Keratinocyte (primary cell): ENCODE results near the gene SLC7A7. TPM values are rescaled to one million over a fixed set of nuclear protein-coding genes. Genes with fewer than 3 reads are reported as not detected.

Source experiments
- DNase-seq: peaks from one replicate; pipeline ENCODE4 v3.0.0-alpha.2; 2011; ENCODE audit warnings: low read depth, missing footprints, low spot score
- FAIRE-seq: peaks from 2 replicates; lab custom pipeline; 2011; peaks lifted over from hg19 to GRCh38; lab: Jason Lieb, UNC
- H2AFZ ChIP-seq: 2 replicates; pipeline ENCODE4 v1.6.0; 2012; ENCODE audit warnings: low read length, control low read depth, inconsistent platforms; ENCODE audit not compliant: control insufficient read depth
- H3K27ac ChIP-seq: 2 replicates; pipeline ENCODE4 v1.5.1; 2011; ENCODE audit warnings: low read length; ENCODE audit not compliant: control insufficient read depth, insufficient read depth
- H3K27me3 ChIP-seq: 3 replicates; pipeline ENCODE4 v1.6.0; 2011; ENCODE audit warnings: low read length; ENCODE audit not compliant: control insufficient read depth, insufficient read depth; ENCODE audit errors: extremely low read depth
- H3K36me3 ChIP-seq, 2 experiments: 2 replicates in 1 of 2; 3 replicates in 1 of 2; pipeline ENCODE4 v1.5.1; 2011; ENCODE audit warnings: low read length in 2 of 2, mild to moderate bottlenecking in 1 of 2; ENCODE audit not compliant: control insufficient read depth in 2 of 2, insufficient read depth in 2 of 2; ENCODE audit errors: extremely low read depth in 1 of 2
- H3K4me1 ChIP-seq: 3 replicates; pipeline ENCODE4 v1.5.1; 2011; ENCODE audit warnings: low read length; ENCODE audit not compliant: control insufficient read depth, insufficient read depth; ENCODE audit errors: extremely low read depth
- H3K4me2 ChIP-seq: 3 replicates; pipeline ENCODE4 v1.6.0; 2011; ENCODE audit warnings: low read depth, low read length; ENCODE audit not compliant: control insufficient read depth, insufficient read depth; ENCODE audit errors: extremely low read depth
- H3K4me3 ChIP-seq, 3 experiments: fragments of 200-600 bp in 1 of 3; sonication (generic) in 1 of 3; 2 replicates in 2 of 3; 3 replicates in 1 of 3; pipeline ENCODE4 v1.5.1; 2011 to 2016; ENCODE audit warnings: low read length in 3 of 3, mild to moderate bottlenecking in 3 of 3, control low read depth in 2 of 3, inconsistent platforms in 1 of 3, low read depth in 1 of 3, mixed read lengths in 1 of 3, mixed run types in 1 of 3, moderate library complexity in 1 of 3; ENCODE audit not compliant: control insufficient read depth in 2 of 3, insufficient read depth in 2 of 3; ENCODE audit errors: extremely low read depth in 1 of 3
- H3K79me2 ChIP-seq: 2 replicates; pipeline ENCODE4 v1.6.0; 2012; ENCODE audit warnings: low read length; ENCODE audit not compliant: control insufficient read depth, insufficient read depth
- H3K9ac ChIP-seq: 3 replicates; pipeline ENCODE4 v1.6.0; 2011; ENCODE audit warnings: low read length; ENCODE audit not compliant: control insufficient read depth, insufficient read depth; ENCODE audit errors: extremely low read depth
- H3K9me1 ChIP-seq: 3 replicates; pipeline ENCODE4 v1.6.0; 2011; ENCODE audit warnings: low read length; ENCODE audit not compliant: control insufficient read depth, insufficient read depth; ENCODE audit errors: extremely low read depth
- H3K9me3 ChIP-seq: 2 replicates; pipeline ENCODE4 v1.5.1; 2012; ENCODE audit warnings: low read depth, low read length; ENCODE audit not compliant: control insufficient read depth
- H4K20me1 ChIP-seq: 3 replicates; pipeline ENCODE4 v1.6.0; 2011; ENCODE audit warnings: low read length; ENCODE audit not compliant: control insufficient read depth, insufficient read depth; ENCODE audit errors: extremely low read depth
- EZH2 ChIP-seq: IDR thresholded peaks from one replicate; pipeline ENCODE4 v1.6.1; 2012; ENCODE audit warnings: inconsistent platforms, mild to moderate bottlenecking, low read length, moderate library complexity
- dilution Hi-C: fragments of 300-500 bp; cut with MboI; formaldehyde crosslinking; loops from one replicate; pipeline ENCODE4 v1.7.0; 2020; ENCODE audit warnings: low sequenced_read_pairs; ENCODE audit not compliant: extremely low pct_ligation_motif_present
- polyA plus RNA-seq, 5 experiments: library from polyadenylated mRNA; depleted of rRNA in 3 of 5; stranded (reverse) in 3 of 5; stranded (forward) in 1 of 5; unstranded in 1 of 5; fragments of >200 nt; gene quantifications; 1 replicate in 1 of 5; 2 replicates in 3 of 5; 3 replicates in 1 of 5; pipeline versions ENCODE4 v1.2.1 to v1.2.3, GENCODE V29; 2011 to 2012; ENCODE audit warnings: missing spikeins in 2 of 5, low read depth in 1 of 5, low replicate concordance in 1 of 5
- TF ChIP-seq, protein P1 (sequence below), 3 experiments: IDR thresholded peaks in 1 of 3; conservative IDR thresholded peaks in 1 of 3; optimal IDR thresholded peaks in 1 of 3; 2 replicates in 2 of 3; 3 replicates in 1 of 3; pipeline versions ENCODE3 to v1.5.1; 2011; ENCODE audit warnings: low read length in 3 of 3, mild to moderate bottlenecking in 3 of 3, moderate library complexity in 2 of 3, control low read depth in 1 of 3, inconsistent platforms in 1 of 3; ENCODE audit not compliant: insufficient read depth in 2 of 3; ENCODE audit errors: extremely low read depth in 1 of 3

SLC7A7 gene
- polyA plus RNA-seq, 1 donor (not counting 4 experiments of a cell fraction or from before 2014, with no cell fraction given), result 0.20 TPM

- Histone ChIP-seq H3K4me2 (no peak overlapping the region), H3K9me3 (no peaks in the 10 kb centered on the region), H3K27ac (no peak overlapping the region), H3K36me3 (peaks cover 24 to 32% of the 10 kb centered on the region in 2 experiments), H3K4me1 (peaks cover 16% of the 10 kb centered on the region), H3K27me3 (no peaks in the 10 kb centered on the region), H3K79me2 (peaks cover 24% of the 10 kb centered on the region), H3K9me1 (no peaks in the 10 kb centered on the region), H3K4me3 (no peak overlapping the region), H2AFZ (no peak overlapping the region), H4K20me1 (no peaks in the 10 kb centered on the region), H3K9ac (no peak overlapping the region)
- DNase-seq, result no peak
- TF ChIP-seq EZH2, result no peak
- TF ChIP-seq, protein P1, sequence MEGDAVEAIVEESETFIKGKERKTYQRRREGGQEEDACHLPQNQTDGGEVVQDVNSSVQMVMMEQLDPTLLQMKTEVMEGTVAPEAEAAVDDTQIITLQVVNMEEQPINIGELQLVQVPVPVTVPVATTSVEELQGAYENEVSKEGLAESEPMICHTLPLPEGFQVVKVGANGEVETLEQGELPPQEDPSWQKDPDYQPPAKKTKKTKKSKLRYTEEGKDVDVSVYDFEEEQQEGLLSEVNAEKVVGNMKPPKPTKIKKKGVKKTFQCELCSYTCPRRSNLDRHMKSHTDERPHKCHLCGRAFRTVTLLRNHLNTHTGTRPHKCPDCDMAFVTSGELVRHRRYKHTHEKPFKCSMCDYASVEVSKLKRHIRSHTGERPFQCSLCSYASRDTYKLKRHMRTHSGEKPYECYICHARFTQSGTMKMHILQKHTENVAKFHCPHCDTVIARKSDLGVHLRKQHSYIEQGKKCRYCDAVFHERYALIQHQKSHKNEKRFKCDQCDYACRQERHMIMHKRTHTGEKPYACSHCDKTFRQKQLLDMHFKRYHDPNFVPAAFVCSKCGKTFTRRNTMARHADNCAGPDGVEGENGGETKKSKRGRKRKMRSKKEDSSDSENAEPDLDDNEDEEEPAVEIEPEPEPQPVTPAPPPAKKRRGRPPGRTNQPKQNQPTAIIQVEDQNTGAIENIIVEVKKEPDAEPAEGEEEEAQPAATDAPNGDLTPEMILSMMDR (optimal IDR thresholded peaks at IDR 0.05 in 1 of 3, IDR thresholded peaks at IDR 0.05 in 1 of 3, conservative IDR thresholded peaks at IDR 0.05 in 1 of 3; ENCODE audit: extremely low read depth in 1 of 3, insufficient read depth in 2 of 3, low read length in 3 of 3), result no peak
- FAIRE-seq, result no peak
- dilution Hi-C loops, result no loop called here
Observed at GRCh38 chr14:22768947-22769346, 46.3 kb downstream of the SLC7A7 start.

GRCh38 chr14:22767323-22767589, 48.0 kb downstream of the SLC7A7 start:
- Histone ChIP-seq H3K4me3 (peak overlapping the region; percentile 80 to 93 (median 82)), H3K27ac (peak overlapping the region; percentile 97), H3K4me2 (peak overlapping the region; percentile 90), H3K9me3 (no peaks in the 10 kb centered on the region), H2AFZ (peak overlapping the region; percentile 98), H3K9ac (peak overlapping the region; percentile 93), H3K9me1 (no peaks in the 10 kb centered on the region), H4K20me1 (no peaks in the 10 kb centered on the region), H3K79me2 (peaks cover 24% of the 10 kb centered on the region), H3K36me3 (peaks cover 23 to 27% of the 10 kb centered on the region in 2 experiments), H3K27me3 (no peaks in the 10 kb centered on the region), H3K4me1 (peaks cover 16% of the 10 kb centered on the region)
- DNase-seq (no peak), FAIRE-seq (no peak)
- dilution Hi-C loops, result no loop called here
- TF ChIP-seq, protein P1 (optimal IDR thresholded peaks at IDR 0.05 in 1 of 3, IDR thresholded peaks at IDR 0.05 in 1 of 3, conservative IDR thresholded peaks at IDR 0.05 in 1 of 3; ENCODE audit: extremely low read depth in 1 of 3, insufficient read depth in 2 of 3, low read length in 3 of 3), result no peak
- no peak for TF ChIP-seq EZH2
